NCI-H1105 (cell line): ENCODE results near the gene MOCS3.
A peak's percentile ranks its signal among the peaks of the same experiment; 100 is the strongest.

Source experiments
- DNase-seq: peaks from one replicate; lab custom pipeline; 2025; lab: John Stamatoyannopoulos, UW

MOCS3 gene, protein sequence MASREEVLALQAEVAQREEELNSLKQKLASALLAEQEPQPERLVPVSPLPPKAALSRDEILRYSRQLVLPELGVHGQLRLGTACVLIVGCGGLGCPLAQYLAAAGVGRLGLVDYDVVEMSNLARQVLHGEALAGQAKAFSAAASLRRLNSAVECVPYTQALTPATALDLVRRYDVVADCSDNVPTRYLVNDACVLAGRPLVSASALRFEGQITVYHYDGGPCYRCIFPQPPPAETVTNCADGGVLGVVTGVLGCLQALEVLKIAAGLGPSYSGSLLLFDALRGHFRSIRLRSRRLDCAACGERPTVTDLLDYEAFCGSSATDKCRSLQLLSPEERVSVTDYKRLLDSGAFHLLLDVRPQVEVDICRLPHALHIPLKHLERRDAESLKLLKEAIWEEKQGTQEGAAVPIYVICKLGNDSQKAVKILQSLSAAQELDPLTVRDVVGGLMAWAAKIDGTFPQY

DNA sequence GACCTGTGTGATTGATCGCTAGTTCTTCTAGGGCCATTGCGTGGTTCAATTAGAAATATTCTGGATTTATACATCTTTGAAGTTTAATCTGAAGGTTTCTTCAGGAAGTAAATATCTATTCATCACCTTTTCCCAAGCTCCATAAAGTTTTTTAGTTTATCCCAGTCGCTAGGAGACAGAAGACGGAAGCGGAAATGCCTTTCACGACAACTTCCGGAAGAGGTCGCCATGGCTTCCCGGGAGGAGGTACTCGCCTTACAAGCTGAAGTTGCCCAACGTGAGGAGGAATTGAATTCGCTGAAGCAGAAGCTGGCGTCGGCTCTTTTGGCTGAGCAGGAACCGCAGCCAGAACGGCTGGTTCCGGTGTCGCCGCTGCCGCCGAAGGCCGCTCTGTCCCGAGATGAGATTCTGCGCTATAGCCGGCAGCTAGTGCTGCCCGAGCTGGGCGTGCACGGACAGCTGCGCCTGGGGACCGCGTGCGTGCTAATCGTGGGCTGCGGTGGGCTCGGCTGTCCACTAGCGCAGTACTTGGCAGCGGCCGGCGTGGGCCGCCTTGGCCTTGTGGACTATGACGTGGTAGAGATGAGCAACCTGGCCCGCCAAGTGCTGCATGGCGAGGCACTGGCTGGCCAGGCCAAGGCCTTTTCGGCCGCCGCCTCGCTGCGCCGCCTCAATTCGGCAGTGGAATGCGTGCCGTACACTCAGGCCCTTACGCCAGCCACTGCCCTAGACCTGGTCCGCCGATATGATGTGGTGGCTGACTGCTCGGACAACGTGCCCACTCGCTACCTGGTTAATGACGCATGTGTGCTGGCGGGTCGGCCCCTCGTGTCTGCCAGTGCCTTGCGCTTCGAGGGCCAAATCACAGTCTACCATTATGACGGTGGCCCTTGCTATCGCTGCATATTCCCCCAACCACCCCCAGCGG is at the start of gene MOCS3:
Gene MOCS3, plus strand, starts transcription at position 204 of the 928 bp plus-strand sequence. Its CDS starts 25 bp downstream, at position 229.
- DNase-seq = peak; percentile 87

DNA sequence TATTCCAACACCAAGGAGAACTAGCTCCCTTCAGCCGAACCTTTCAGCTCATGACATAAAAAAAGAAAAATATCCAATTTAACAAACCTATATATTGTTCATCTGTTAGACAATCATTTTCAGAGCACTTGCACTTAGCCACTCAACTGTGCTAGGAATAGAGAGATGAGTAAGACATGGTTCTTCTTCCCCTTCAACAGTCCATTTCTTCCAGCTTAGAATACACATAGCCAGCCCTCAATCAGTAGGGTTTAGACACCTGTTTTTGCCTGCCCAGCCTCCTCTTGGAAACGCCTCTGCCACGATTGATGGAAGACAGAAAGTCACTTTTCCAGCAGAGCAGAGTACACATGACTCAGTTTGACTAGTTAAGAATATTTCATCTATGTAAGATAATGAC is 49.2 kb upstream of the MOCS3 start:
- DNase-seq = no peak

DNA sequence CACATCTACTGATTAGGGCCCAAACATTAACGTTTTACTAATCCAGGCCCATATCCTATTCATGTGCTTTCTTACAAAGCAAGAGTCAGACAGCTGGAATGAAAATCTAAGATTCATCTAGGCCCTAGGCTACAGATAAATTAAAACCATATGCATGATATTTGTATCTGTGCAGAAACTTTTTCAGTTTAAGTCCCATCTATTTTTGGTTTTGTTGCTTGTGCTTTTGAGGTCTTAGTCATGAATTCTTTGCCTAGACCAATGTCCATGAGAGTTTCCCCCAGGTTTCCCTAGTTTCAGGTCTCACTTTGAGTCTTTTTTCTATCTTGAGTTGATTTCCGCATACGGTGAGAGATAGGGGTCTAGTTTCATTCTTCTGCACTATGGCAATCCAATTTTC is 47.6 kb upstream of the MOCS3 start:
- DNase-seq = no peak

DNA sequence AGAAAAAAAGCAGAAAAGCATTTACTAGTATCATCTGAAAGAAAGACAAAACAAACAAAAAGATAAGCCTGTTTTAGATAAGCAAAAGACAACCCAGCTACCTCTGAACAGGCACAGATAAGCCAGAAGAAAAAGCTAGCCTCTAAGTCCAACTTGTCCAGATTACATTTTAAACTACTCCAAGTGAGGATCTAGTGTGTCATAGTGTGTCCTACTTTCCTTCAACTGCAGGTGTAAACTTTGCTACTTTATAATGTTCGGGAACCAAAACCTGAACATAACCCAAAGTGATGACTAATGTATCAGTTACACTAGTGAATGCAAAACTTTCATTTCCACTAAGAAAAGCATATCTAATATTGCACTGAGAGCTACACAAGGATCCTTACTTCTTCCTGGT is 46.9 kb upstream of the MOCS3 start:
- DNase-seq = no peak

DNA sequence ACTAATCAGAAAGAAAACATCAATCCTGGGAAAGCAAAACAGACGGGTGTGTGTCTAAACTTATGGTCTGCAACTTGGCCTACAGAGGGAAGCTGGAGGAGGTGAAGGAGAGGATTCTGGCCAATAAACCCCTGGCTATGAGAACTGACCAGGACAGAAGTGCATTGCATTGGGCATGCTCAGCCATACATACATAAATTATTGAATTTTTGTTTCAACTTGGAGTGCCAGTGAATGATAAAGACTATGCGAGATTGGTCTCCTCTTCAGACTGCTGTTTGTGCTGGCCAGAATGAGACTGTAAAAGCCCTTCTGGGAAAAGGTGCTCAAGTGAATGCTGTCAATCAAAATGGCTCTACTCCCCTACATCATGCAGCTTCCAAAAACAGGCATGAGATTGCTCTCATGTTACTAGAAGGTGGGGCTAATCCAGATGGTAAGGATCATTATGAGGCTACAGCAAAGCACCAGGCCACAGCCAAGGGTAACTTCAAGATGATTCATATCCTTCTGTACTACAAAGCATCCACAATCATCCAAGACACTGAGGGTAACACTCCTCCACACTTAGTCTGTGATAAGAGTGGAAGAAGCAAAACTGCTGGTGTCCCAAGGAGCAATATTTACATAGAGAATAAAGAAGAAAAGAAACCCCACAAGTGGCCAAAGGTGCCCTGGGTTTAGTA is 44.8 kb upstream of the MOCS3 start:
- DNase-seq = no peak

DNA sequence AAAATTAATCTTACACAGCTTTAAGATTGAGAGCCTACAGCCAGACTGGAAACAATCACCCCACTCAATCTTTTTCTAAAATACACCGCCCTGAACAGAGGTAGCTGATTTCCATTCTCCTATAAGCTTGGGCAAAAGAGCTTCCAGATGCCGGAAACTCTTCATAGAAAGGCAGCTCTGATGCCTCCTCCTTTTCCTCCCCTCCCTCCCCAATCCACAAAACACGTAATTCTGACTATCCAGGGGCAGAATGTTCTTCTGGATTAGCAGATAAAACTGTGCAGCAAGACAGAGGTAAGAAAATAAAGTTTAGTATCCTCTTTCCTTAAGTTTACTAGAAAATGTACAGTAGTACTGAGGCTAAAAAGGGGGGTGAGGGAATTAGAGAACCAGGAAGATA is 43.2 kb upstream of the MOCS3 start:
- no peak for DNase-seq

DNA sequence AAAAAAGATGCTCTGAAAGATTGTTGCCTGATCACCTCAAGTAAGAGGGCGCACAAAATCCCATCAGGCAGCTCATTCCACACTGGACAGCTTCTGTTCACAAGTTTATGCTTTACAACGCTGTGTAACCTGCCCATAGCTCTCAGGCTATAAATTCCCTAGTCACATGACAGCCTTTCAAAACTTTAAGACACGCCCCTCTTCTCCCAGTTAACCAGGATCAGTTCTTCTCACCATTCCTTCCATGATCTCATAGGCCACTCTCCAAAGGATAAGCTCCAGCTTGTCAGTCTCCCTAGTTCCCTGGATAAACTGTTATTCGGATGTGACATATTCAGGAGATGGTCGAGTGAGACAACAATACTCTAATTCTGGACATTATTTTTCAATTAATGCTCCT is 42.4 kb upstream of the MOCS3 start:
- DNase-seq = no peak

DNA sequence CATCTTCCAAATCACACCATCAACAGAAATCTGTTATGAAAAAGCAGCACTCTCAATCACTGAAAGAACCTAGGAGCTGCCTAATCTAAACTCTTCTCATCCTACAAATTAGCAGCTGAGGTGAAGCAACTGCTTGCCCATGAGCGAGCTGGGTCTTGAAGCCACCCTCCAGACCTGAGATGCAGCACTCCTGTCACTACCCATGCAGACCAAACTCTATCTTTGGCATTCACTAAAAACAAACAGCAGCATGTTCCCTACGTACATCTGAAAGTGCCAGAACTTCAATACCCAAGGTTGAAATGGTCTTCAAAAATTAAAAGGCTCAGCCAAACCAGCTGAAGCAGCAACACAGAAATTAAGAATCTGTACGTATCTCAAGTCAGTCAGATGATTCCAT is 41.7 kb upstream of the MOCS3 start:
- DNase-seq = no peak

DNA sequence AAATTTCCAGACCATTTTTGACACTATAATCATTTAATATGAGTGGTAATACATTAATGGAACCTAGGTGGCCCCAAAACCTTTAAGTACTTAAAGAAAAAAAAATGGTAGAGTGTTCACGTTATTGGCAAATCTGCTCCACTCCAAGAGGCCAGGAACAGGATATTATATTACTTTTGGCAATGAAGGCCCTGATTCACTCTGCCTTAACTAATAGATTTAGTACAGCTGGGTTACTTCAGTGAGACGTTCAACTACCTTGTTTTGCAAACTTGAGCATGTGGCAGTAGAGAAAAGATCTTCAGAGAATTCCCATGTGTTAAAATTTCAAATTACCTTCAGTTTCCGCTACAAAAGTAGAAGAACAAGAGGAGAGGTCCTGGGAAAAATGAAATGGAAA is 40.2 kb upstream of the MOCS3 start:
- no peak for DNase-seq

DNA sequence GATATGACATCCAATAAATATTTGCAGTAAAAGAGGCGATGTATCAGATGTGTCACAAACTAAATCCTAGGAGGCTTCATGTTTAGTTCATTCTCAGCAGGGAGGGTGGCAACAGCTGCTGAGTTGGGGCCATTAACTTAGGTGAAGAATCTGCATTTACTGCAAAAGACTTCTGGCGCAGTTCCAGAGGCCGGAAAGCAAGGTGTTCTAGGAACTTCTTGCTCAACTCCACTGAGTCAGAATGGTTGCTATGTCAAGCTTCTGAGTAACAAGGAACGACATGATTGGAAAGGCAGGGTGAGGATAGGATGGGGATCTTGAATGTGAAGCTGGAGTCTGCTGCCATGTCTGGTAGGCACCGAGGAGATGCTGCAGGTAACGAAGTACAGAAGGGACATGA is 39.1 kb upstream of the MOCS3 start:
- DNase-seq = no peak

DNA sequence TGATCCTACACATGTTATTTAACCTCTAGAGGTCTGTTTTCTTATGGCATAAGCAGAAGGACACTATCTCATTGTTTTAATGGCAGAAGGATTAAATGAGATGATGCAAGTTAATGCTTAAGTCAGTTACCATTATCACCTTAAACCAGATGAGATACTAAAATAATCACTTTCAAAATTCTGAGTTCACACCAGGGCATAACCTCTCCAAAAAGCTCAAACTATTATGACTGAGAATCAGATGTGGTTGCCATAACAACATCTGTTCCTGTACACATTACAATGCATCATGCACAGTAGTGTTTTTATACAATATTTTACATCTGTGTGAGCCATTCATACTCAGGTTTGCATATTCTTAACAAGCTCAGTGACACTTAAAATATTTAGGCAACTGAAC is 37.6 kb upstream of the MOCS3 start:
- DNase-seq = no peak

DNA sequence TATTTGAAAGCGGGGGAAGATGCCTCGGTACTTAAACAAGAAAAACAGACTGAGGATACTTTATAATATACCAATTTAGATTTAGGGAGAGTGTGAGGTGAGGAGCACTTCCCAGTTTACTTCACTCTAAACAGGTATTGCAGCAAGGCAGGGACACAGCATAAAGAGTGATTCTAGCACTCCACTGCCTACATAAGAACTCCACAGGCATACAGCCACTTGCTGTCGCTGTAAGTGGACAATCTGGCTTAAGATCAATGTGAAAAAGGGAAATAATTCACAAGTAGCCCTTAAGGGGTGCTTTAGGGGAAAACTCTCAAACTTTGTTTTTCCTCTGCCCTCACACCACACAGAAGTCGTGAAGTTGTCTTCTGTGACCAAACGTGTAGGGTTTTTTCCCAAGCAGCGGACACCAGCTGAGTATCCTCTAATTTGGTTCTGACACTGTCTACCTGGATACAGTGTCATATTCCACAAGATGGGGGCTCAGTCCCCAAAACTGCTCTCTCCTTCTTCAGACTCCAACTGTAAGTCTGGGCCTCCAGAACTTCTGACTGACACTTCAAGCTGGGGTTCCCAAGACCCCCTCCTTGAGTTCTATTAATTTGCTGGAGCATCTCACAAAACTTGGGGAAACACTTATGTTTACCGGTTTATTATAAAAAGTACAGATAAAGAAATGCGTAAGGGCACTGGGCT is 36.7 kb upstream of the MOCS3 start:
- DNase-seq = no peak

DNA sequence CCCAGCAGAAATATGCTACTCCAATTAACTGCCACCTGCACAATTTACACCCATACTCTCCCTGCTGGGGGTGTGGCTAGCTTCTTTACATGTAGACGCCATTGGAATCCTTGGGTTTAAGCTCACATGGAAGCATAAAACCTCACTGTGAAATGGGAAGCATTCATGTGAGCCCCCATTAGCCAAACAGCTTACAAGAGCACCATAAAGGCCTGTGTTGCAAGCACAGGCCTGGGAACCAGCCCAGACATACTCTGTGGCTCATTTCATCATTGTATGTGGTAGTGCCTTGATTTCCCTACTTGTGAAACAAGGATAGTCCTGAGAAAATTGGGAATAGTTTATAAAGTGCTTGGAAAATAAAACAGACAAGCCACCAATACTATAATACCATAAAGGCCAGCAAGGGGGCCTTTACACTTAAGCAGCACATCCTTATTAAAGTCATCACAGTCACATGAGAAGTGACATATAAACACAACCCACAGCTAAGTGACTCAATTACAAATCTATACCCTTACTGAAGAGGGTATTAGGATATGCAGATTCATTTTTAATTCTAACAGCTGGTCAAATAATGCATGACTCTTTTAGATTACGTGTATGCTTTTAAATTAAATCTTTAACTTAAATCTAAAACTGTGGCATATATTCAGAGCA is 34.2 kb upstream of the MOCS3 start:
- no peak for DNase-seq

DNA sequence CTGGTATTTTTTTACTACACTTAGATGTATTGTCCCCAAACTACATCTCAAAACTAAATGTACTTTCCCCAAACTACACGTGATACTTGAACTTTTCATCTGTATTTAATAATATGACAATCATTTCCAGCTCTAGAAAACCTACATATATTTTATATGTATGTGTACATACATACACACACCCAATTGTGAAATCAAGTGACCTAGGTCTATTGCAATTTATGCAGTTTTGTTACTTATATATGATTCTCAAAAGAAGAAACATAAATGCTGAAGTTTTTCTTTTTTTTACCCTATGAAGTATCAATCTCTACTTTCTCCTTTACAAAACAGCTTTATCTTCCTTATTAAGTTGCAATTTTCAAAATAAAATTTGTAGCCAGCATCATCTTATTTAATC is 32.1 kb upstream of the MOCS3 start:
- no peak for DNase-seq

DNA sequence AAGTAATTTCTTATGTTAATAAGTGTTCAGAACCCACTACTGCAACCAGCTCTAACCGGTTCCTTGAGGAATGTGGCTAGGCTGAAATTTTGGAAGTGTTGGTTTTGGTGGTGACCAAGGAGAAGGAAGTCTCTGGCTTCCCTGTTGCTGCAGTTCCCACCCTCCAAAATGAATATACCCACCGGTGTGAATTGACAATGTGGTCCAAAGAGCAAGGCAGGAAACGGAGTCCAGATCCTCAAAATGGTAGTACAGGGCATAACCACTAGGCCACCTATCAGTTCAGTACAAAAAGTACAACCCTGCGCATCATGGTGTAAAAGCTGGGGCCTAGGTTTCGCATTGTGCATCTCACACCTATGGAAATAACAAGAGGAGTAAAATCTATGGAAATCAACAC is 30.1 kb upstream of the MOCS3 start:
- no peak for DNase-seq

DNA sequence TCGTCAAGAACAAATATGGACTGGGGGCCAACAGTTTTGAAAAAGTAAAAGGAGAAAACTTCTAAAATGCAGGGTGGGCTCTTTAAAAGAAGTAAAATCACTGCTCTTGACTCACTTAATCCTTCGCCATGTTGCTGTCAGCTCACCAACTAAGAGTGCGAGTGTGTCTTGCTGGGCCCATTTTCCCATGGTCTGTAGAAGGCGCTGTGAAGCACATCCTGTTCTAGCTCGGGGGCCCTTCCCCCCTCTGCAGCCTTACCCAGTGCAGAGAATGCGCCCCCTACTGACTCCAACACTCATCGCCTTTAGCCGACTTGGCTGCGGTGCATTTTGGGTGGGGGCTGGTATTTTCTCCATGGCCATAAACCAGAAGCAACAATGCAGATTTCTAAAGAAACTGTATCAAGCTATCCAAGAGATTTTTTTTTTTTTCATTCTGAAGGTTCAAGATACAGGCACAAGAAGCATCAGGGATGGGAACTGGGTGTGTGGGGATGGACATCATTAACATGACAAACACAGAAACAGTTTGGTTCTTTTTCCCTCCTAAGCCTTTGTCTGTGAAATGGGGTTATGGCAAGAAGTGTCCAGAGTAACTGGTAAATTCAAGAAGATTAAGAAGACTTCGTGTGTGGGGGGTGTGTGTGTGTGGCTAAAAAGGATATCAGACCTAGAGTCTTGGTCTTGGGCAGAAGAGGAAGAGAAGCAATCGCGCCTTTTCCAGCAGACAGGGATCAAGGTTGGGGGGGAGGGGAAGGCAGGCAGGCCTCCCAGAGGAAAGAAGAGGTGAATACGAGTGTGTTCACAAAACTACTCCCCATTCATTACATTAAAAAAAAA is 29.1 kb upstream of the MOCS3 start:
- peak; percentile 87 for DNase-seq

DNA sequence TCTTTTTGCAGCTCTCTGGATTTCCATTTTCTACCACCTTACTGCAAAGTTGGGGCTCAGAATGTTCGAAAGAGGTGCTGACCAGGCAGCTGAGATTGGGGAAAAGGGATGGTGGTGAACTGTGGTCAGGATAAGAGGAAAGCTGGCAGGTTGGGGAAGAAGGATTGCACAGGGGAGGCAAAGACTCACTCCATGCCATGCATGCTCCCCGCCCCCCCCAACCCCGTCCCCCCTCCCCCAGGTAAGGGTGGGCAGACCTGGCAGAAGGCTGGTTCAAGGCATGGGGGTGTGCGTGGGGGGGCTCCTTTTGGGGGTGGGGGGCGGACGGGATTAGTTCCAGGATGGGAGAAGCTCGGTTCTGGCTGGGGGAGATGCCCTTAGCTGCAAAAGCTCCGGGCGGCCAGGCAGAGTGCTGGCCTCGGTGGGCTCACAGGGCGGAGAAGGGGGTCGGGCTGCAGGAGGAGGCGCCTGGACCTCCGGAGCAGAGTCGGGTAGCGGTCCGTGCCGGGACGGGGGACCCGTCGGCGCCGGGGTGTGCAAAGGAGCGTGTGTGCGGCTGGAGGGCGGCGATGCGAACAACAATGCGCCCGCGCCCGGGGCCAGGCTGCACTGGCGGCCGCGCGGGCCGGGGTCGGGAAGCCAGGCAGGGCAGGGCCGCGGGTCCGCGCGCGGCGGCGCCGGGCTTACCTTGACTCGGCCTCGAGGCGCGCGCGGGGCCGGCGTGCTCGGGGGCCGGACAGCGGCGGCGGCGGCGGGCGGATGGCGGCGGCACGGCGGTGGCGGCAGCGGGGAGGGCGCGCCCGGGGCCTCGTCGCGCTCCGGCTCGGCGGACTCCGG is 28.3 kb upstream of the MOCS3 start:
- DNase-seq = no peak

DNA sequence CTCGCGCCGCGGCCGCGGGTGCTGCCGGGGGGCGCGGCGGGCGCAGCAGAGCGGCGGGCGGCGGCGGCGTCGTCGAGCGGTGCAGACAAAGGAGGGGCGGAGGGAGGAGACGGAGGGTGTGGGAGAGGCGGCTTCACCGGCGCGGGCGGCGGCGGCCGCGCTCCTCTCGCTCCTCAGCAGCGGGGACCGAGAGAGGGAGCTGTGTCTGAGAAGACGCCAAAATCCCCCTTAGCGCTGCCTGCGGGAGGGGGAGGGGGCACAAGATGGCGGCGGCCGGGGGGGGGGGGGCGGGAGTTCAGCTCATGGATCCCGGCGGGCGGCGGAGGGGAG is 27.7 kb upstream of the MOCS3 start:
- DNase-seq = no peak

DNA sequence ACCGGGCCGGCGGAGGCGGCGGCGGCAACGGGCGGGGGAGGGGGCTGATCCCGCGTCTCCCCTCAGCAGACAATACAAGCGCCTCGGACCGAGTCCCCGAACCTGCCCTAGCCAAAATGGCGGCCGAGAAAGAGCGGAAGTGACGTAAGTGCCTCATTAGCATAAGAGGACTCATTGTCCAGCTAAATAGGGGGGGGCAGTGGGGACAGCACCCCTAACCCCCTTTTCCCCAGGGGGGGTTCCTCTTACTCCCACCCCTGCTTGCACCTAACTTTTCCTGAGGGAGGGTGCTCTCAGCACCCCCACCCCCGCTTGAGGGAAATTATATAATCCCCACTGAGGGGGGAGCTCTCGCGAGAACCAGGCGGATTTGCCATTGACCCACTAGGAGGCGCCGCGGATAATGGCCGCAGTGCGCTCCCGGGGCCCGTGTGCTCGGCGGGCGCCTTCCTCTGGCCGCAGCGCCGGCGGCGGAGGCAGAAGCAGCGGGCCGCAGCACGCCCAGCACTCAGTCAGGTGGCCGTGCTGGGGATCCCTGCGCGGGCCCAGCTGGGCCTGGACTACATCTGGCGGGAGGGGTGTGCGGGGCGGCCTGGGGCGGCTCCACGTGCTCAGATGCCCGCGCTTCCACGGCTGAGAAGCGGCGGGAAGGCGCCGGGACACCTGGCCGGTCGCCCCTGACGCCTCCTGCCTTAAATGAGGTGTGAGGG is 27.2 kb upstream of the MOCS3 start, which contains the start of gene ADNP:
Gene ADNP, minus strand, starts transcription at position 132 of the 710 bp plus-strand sequence. CDS start 27,441 bp downstream, outside the sequence.
- DNase-seq = peak; percentile 95
